HepG2 (cell line): ENCODE results near the gene GSK3A. TPM values are rescaled to one million over a fixed set of nuclear protein-coding genes. Genes with fewer than 3 reads are reported as not detected.
A peak's percentile ranks its signal among the peaks of the same experiment; 100 is the strongest.

ENCODE experiments used
- AKAP8 ChIP-seq: sonication (generic); formaldehyde crosslinking; IDR thresholded peaks from 2 replicates; pipeline ENCODE4 v1.5.1; 2020; ENCODE audit warnings: mild to moderate bottlenecking, missing genetic modification reagents
- ARID4A ChIP-seq: sonication (generic); formaldehyde crosslinking; IDR thresholded peaks from 2 replicates; pipeline ENCODE4 v1.5.0; 2020; ENCODE audit warnings: mild to moderate bottlenecking, missing genetic modification reagents, borderline replicate concordance
- ATF2 ChIP-seq: sonication (generic); formaldehyde crosslinking; IDR thresholded peaks from 2 replicates; pipeline ENCODE4 v1.4.0; 2020; ENCODE audit warnings: missing genetic modification reagents
- BORCS8-MEF2B ChIP-seq: sonication (generic); formaldehyde crosslinking; IDR thresholded peaks from 2 replicates; pipeline ENCODE4 v1.8.0; 2022; ENCODE audit warnings: mild to moderate bottlenecking, missing genetic modification reagents
- EHMT2 ChIP-seq: fragments of 200-600 bp; sonication (generic); IDR thresholded peaks from 2 replicates; pipeline ENCODE4 v1.7.0; 2017; ENCODE audit warnings: antibody characterized with exemption, low read depth, low read length, borderline replicate concordance
- ELF4 ChIP-seq: sonication (generic); formaldehyde crosslinking; IDR thresholded peaks from 2 replicates; pipeline ENCODE4 v1.5.0; 2020; ENCODE audit warnings: missing genetic modification reagents, mild to moderate bottlenecking, moderate library complexity, borderline replicate concordance
- GABPA ChIP-seq, 2 experiments: IDR thresholded peaks; 2 replicates each; pipeline ENCODE4 v1.6.1; 2011 to 2016; ENCODE audit warnings: low read depth in 2 of 2, low read length in 1 of 2, missing biosample characterization in 1 of 2, missing genetic modification characterization in 1 of 2
- HNRNPL ChIP-seq: fragments of 200-400 bp; formaldehyde crosslinking; IDR thresholded peaks from 2 replicates; pipeline ENCODE4 v1.6.1; 2017; ENCODE audit warnings: mild to moderate bottlenecking, low read depth, low read length
- HNRNPUL1 ChIP-seq: fragments of 200-400 bp; formaldehyde crosslinking; IDR thresholded peaks from 2 replicates; pipeline ENCODE4 v1.6.1; 2017; ENCODE audit warnings: low read depth, mild to moderate bottlenecking, low read length, moderate library complexity
- NCOA2 ChIP-seq: sonication (generic); formaldehyde crosslinking; IDR thresholded peaks from 2 replicates; pipeline ENCODE4 v1.8.0; 2022; ENCODE audit warnings: inconsistent platforms
- RAD21 ChIP-seq: fragments of 450-650 bp; formaldehyde crosslinking; IDR thresholded peaks from 2 replicates; pipeline ENCODE4 v1.5.0; 2020; ENCODE audit warnings: mild to moderate bottlenecking
- SOX13 ChIP-seq, 3 experiments: fragments of 450-650 bp in 1 of 3; sonication (generic) in 1 of 3; formaldehyde crosslinking in 1 of 3; IDR thresholded peaks in 2 of 3; conservative IDR thresholded peaks in 1 of 3; 2 replicates each; pipeline versions ENCODE4 v1.5.0 to v1.6.1; 2016 to 2020; ENCODE audit warnings: antibody characterized with exemption in 1 of 3, mild to moderate bottlenecking in 1 of 3, missing compliant biosample characterization in 1 of 3, missing genetic modification reagents in 1 of 3, moderate library complexity in 1 of 3
- ZFX ChIP-seq: sonication (generic); formaldehyde crosslinking; IDR thresholded peaks from 2 replicates; pipeline ENCODE4 v1.4.0; 2020; ENCODE audit warnings: mild to moderate bottlenecking, low read depth, missing genetic modification reagents, moderate library complexity
- ZMYM3 ChIP-seq: sonication (generic); formaldehyde crosslinking; IDR thresholded peaks from 2 replicates; pipeline ENCODE4 v1.5.1; 2020; ENCODE audit warnings: mild to moderate bottlenecking, missing genetic modification reagents
- ZNF574 ChIP-seq: sonication (generic); formaldehyde crosslinking; IDR thresholded peaks from 2 replicates; pipeline ENCODE4 v1.4.0; 2020; ENCODE audit warnings: missing genetic modification reagents
- ZNF644 ChIP-seq: IDR thresholded peaks from 2 replicates; pipeline ENCODE4 v1.6.1; 2016; ENCODE audit warnings: low read depth
- ZNF766 ChIP-seq: sonication (generic); formaldehyde crosslinking; IDR thresholded peaks from 2 replicates; pipeline ENCODE4 v1.5.0; 2020; ENCODE audit warnings: missing genetic modification reagents, borderline replicate concordance
- polyA plus RNA-seq, 8 experiments: library from polyadenylated mRNA; depleted of rRNA in 3 of 8; stranded (reverse) in 7 of 8; unstranded in 1 of 8; fragments of >200 nt; fragmentation: Illumina TruSeq in 4 of 8; extraction: Trizol in 4 of 8; gene quantifications; 2 replicates each; pipeline versions ENCODE4 v1.2.1 to v1.2.3, GENCODE V29; 2011 to 2016; ENCODE audit warnings: low read depth in 4 of 8, missing spikeins in 1 of 8, mixed read lengths in 1 of 8; ENCODE audit not compliant: insufficient read depth in 1 of 8
- total RNA-seq, 5 experiments: library from RNA; depleted of rRNA; stranded (reverse); fragments of >200 nt; fragmentation: Illumina TruSeq; extraction: Trizol; gene quantifications; 2 replicates each; pipeline ENCODE4 v1.2.3, GENCODE V29; 2016; ENCODE audit warnings: low read depth in 1 of 5

GSK3A gene
- total and polyA plus RNA-seq, 2 of the 13 experiments (the other 11 are each of a cell fraction or from before 2014, with no cell fraction given), result 16.9 to 52.5 TPM

GRCh38 chr19:42246143-42246921 is 3.9 kb upstream of the GSK3A start (continued):
- TF ChIP-seq NCOA2 (CRISPR knock-in tag) (no peak), AKAP8 (peak; percentile 57; the same call in 1 of the 2 replicates), ZNF574 (peak; percentile 39; the same call in 1 of the 2 replicates), HNRNPL (0 out of 2 replicates have a peak, but pooled peaks have one; percentile 30), ATF2 (no peak), ARID4A (CRISPR knock-in tag) (peak; percentile 34; the same call in 1 of the 2 replicates), RAD21 (CRISPR knock-in tag) (peak; percentile 71), ZMYM3 (CRISPR knock-in tag) (no peak), SOX13 (IDR thresholded peaks at IDR 0.05) (no peak), SOX13 (CRISPR knock-in tag; conservative IDR thresholded peaks at IDR 0.05 in 1 of 2, IDR thresholded peaks at IDR 0.05 in 1 of 2) (no peak), GABPA (IDR thresholded peaks at IDR 0.05; ENCODE audit: low read depth, low read length) (no peak), GABPA (CRISPR knock-in tag; IDR thresholded peaks at IDR 0.05; ENCODE audit: low read depth) (no peak), ZNF644 (CRISPR knock-in tag) (no peak), BORCS8-MEF2B (CRISPR knock-in tag) (0 out of 2 replicates have a peak, but pooled peaks have one; percentile 22), ELF4 (no peak), HNRNPUL1 (no peak), ZFX (CRISPR knock-in tag) (no peak; the same call in 1 of the 2 replicates), EHMT2 (no peak), ZNF766 (CRISPR knock-in tag) (no peak)
